ENCODE data around the gene CDKL5.
"Not testable (repeated sequence)": the region's sequence is repeated elsewhere in the genome, so short reads cannot be mapped to it uniquely, and the experiment has no call there.

The CDKL5 gene

DNA sequence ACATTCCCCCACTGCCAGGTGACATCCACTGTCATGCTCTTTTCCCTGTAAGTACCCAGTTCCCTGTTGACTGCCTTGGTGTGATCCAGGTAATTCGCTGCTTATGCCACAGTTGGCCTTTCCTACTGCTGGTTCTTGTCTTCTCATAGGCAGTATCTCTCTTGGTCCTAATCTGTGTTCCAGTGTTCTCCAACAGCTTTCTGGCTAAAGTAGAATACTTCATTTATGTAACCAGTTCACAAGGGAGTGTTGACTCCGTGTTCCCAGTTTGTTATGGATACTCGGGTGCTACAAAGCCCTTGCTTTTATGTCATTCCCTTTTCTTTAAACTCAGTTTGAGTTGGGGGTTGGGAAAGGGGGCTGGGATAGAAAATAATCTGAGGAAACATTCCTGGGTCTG is 148.1 kb downstream of the CDKL5 start:
- DNase-seq (ENCODE audit: low read depth in 1 of 2, low spot score in 1 of 2) = no peak

DNA sequence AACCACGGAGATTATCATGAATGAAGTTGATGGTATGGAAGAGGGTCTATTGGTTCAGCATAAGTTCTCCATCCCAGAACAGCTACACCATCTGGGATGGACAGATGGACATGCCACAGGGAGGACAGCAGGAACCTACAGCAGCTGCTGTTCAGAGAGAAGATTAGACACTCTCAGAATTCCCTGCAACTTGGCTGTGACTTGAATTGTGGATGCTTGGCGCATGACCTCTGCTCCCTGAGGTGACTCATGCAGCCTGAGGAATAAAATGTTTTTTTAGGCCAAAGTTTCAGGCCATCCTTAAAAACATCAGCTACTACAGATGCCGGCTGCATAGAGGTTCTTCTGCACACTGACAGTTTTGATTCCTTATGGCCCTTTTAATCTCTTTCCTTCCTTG is 149.2 kb downstream of the CDKL5 start:
- DNase-seq (ENCODE audit: low read depth in 1 of 2, low spot score in 1 of 2) = no peak

GRCh38 chrX:18575744-18576143 is 150.3 kb downstream of the CDKL5 start:
- no peak for DNase-seq (ENCODE audit: low read depth in 1 of 2, low spot score in 1 of 2)

DNA sequence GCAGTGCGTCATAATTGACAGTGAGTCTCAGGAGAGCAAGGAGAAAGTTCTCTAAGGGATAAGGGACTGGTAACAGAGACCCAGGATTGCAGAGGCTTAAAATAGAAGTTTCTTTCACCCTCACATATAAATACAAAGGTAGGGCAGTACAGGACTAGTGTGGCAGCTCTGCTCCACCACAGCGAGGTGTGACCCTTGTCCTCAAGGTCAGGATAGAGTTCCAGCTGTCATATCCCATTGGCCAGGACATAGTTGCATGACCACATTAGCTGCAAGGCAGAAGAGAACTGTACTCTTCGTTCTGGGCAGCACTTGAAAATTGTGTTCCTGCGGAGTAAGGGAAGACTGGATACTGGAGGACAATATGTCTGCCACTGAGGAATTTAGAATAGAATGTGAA is 152.0 kb downstream of the CDKL5 start:
- no peak for DNase-seq (ENCODE audit: low read depth in 1 of 2, low spot score in 1 of 2)

DNA sequence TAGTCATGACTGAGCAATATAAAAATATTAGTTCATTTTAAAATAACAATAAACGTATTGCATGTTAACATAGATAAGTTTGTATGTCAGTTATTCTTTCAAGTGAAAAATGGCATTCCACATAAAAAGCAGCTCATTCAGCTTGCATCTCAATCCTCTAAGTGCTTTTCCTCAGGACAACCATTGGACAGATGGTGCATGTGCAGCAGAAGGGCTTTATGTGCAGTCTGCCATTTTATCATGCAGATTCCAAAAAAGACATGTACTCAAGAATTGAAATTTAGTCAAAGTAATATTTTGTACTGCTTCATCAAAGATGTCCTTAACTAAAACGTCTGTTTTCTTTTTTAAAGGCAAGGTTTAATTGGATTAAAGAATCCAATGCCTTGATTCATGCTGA is 153.1 kb downstream of the CDKL5 start:
- no peak for DNase-seq (ENCODE audit: low read depth in 1 of 2, low spot score in 1 of 2)

GRCh38 chrX:18579495-18579894 is 154.1 kb downstream of the CDKL5 start:
- DNase-seq (ENCODE audit: low read depth in 1 of 2, low spot score in 1 of 2) = no peak

GRCh38 chrX:18582910-18583493 is 157.6 kb downstream of the CDKL5 start:
- no peak for DNase-seq (ENCODE audit: low read depth in 1 of 2, low spot score in 1 of 2)

GRCh38 chrX:18589292-18589691 is 163.9 kb downstream of the CDKL5 start:
- DNase-seq (ENCODE audit: low read depth in 1 of 2, low spot score in 1 of 2) = not testable (repeated sequence)

GRCh38 chrX:18591834-18592233 is 166.4 kb downstream of the CDKL5 start:
- no peak for DNase-seq (ENCODE audit: low read depth in 1 of 2, low spot score in 1 of 2)

- no peak for DNase-seq (ENCODE audit: low read depth in 1 of 2, low spot score in 1 of 2)
These were observed 168.7 kb downstream of the CDKL5 start for GRCh38 chrX:18594079-18594478.

GRCh38 chrX:18596096-18596495 is 170.7 kb downstream of the CDKL5 start:
- DNase-seq (ENCODE audit: low read depth in 1 of 2, low spot score in 1 of 2) = no peak

DNA sequence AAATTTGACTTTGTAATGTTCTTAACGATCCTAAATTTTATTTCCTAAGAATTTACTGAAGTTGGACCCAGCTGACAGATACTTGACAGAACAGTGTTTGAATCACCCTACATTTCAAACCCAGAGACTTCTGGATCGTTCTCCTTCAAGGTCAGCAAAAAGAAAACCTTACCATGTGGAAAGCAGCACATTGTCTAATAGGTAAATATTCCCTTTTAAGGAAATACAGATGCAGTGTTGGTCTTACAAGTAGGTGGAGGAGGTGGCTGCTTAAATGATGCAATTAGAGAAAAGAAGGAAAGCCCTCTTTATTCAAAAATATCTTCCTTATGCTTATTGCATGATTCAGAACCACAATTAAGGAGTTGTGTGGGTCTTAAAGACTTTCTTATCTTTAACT is 173.0 kb downstream of the CDKL5 start:
- DNase-seq (ENCODE audit: low read depth in 1 of 2, low spot score in 1 of 2) = no peak

DNA sequence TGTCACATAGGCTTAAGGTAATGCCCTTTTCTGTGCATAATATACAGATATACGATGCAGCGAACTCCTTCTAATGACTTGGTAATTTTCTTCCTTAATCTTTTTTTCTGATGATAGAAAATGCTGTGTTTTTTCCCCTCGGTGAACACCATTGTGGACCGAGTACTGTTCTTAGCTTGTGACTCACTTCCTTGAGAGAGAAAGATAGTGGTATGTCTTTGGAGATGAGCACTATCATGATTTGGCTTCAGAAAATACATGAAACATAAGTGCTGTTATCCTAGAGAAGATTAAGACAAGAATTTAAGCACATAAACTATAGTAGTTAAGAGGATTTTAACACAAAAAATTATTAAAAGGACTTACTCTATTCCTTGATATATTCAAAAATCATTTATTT is 182.6 kb downstream of the CDKL5 start:
- no peak for DNase-seq (ENCODE audit: low read depth in 1 of 2, low spot score in 1 of 2)

- DNase-seq (ENCODE audit: low read depth in 1 of 2, low spot score in 1 of 2) = no peak
These were observed 188.7 kb downstream of the CDKL5 start for GRCh38 chrX:18613930-18614639.

DNA sequence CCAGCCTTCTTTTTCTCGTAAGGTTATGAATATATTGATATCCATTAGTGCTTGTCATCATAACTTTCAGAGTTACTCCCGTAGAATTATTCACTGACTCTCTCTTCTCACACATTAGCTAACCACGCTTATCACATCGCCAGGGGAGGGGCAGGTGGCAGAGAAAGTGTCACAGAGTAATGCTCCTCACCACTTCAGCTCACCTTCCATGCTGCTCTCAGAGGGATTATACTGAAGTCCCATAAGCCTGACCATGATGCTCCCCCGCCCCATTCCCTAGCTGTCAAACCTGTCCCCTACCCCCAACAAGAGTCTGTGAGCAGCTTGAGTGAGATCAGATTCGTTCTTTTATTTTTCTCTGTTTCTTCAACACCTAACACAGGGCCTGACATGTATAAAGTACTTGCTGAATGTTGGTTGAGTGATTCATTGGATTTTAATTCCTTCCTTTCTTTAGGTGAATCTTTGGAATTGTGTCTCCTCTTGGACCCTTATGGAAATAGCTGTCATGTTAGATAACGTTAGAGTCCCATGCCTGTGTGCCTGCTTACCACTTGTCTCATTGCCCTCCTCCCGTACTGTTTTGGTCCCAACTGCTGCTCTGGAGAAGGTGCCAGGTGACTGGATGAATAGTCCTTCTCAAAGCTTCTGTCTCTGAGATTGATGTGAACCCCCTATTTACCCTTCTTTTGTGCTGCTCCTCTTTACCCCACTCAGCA is 191.4 kb downstream of the CDKL5 start:
- DNase-seq (ENCODE audit: low read depth in 1 of 2, low spot score in 1 of 2) = no peak

GRCh38 chrX:18617407-18617750 is 192.0 kb downstream of the CDKL5 start:
- no peak for DNase-seq (ENCODE audit: low read depth in 1 of 2, low spot score in 1 of 2)

DNA sequence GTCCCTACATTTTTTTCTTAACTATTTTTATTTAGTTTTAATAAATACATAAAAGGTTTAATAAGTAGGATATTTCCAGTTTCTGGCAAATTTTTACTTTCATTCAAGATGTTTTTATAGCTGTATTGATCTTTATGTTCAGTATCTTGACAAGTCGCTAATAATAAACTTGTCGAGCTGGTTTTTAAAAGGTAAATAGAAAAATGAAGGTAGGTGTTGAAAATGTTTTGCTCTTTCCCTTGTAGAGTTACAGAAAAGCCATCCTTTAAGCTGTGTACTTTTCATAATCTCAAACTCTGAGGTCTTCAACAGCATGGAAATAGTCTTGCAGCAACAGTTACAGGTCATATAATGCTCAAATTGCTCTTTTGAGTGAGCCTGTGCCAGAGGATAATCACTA is 193.9 kb downstream of the CDKL5 start:
- DNase-seq (ENCODE audit: low read depth in 1 of 2, low spot score in 1 of 2) = no peak

GRCh38 chrX:18620349-18620748 is 194.9 kb downstream of the CDKL5 start:
- no peak for DNase-seq (ENCODE audit: low read depth in 1 of 2, low spot score in 1 of 2)

DNA sequence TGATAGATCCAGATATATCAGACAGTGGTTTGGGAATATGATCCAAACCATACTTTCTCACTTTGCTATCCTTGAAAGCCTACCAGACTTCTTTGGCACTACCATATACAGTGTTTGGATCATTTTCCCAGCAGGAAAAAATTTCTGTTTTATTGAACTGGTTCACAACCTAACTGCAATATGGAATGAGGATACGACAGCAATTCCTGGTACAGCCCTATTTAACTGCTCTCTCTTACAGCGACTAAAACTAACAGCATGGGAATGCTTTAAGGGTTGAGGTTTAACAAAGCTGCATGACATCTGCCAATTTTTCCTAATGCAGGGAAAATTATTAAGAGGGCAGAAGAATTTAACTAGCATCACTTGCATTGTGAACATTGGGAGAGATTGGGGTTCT is 199.2 kb downstream of the CDKL5 start:
- DNase-seq (ENCODE audit: low read depth in 1 of 2, low spot score in 1 of 2) = no peak

- no peak for DNase-seq (ENCODE audit: low read depth in 1 of 2, low spot score in 1 of 2)
These were observed 205.5 kb downstream of the CDKL5 start for GRCh38 chrX:18630934-18631333.

- no peak for DNase-seq (ENCODE audit: low read depth in 1 of 2, low spot score in 1 of 2)
These were observed 213.0 kb downstream of the CDKL5 start for GRCh38 chrX:18638398-18638797.

GRCh38 chrX:18639280-18639679 is 213.9 kb downstream of the CDKL5 start:
- DNase-seq (ENCODE audit: low read depth in 1 of 2, low spot score in 1 of 2) = no peak

GRCh38 chrX:18640686-18641085 is 215.3 kb downstream of the CDKL5 start:
- DNase-seq (ENCODE audit: low read depth in 1 of 2, low spot score in 1 of 2) = no peak

Data from activated T-helper 1 cell treated with anti-CD3 and anti-CD28 coated beads, Interleukin-2, amount 50 U/mL, for 16 hours (primary cell).